ENCODE results near the gene ATP6V1G2.

Gene ATP6V1G2

DNA sequence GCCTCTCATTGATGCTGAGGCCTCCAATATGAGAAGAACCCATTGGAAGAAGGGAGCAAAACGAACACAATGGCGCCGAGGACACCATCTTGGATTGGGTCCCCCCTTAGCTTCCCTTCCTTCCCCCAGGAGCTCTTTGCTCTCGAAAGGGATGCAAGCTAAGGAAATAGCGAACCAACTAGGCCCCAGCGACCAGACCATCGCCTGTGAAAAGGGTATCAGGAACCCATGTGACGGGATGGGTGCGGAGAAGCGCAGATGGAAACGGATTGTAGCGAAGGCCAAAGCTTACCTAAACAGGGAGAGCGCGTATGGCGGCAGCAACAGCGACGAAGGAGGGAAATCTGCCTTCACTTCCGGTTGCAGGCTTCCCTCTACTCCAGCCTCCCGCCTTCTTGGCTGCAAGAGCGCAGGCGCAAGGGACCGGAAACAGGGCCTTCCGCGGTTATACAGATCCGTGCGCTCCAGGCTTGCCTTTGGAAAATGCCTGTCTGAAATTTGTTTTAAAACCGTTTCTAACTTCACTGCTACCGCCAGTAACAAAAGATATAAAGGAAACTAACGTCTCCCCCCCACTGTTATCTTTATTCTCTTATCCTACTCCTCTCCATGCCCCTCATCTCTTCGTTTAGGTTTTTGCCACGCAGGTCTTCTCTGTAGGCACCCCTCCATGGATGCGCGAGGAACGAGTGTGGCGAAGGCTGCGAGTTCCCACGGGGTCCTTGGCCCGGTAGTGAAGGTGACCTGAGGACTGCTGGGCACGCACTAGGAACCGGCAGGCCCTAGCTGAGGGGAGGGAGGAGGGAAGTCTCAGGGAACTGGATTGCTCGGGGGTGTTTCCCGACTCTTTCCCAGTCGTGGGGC lies 4.5 kb downstream of the ATP6V1G2 start, which contains the start of gene DDX39B:
Gene DDX39B, minus strand, starts transcription at position 346 of the 864 bp plus-strand sequence. CDS start 1,471 bp downstream, outside the sequence.
- Histone ChIP-seq H3K4me3 (ENCODE audit: low read depth, low read length) (peak within 1 kb of the TSS; percentile 90), H3K9me3 (no peaks in the 10 kb centered on the region), H3K36me3 (peaks cover 40% of the 10 kb centered on the region), H3K27me3 (no peaks in the 10 kb centered on the region), H3K4me1 (no peaks in the 10 kb centered on the region)
- peak; percentile 96 for DNase-seq
- no peak for TF ChIP-seq CTCF (IDR thresholded peaks at IDR 0.05; ENCODE audit: low read depth, low read length)

DNA sequence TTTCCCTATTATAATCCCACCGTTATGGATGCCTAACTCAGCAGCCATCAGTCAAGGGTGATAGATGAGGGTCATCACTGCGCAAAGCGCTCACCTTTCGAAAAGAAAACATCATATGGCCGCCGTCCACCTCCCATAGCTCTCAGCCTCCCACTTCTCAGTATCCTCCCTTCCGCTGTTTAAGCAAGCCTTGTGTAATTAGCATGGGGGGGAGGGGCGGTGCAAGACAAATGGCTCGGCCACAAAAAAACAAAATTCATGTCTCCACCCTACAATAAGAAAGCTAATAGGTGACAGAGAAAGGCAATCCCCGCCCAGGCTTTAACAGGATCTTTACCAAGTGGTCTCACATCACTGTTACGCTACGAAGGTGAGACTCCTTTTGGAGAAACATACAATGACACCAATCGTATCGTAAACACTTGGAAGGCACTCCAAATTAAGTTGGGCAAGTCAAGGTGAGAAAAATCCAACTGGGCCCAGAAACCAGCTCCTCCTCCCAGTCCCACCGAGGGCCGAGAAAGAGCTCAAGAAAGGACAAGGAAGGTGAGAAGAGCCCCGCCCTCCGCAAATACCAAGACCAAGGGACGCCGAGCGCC lies 5.2 kb downstream of the ATP6V1G2 start:
- Histone ChIP-seq H3K9me3 (no peaks in the 10 kb centered on the region), H3K4me1 (no peaks in the 10 kb centered on the region), H3K36me3 (peaks cover 48% of the 10 kb centered on the region), H3K4me3 (ENCODE audit: low read depth, low read length) (peak overlapping the region; percentile 90), H3K27me3 (no peaks in the 10 kb centered on the region)
- peak; percentile 52 for DNase-seq
- no peak for TF ChIP-seq CTCF (IDR thresholded peaks at IDR 0.05; ENCODE audit: low read depth, low read length)

DNA sequence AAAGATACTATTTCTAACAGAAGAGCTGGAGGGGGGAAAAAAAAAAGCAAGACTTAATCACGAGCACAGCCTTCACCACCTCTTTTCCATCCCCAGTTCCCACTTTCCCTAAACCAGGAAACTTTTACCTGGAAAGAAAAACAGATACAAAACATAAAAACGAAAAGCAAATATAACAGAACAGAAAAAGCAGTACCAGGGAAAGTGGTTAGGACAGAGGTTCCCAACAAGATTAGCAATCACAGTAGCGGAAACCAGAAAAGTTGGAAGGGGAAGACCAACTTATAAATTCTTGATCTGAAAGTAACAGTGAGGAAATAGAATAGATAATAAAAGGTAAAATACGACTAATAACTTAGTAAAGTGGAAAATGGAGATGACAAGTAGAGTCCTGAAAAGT lies 5.8 kb downstream of the ATP6V1G2 start:
- no peak for DNase-seq
- H3K4me3 ChIP-seq (ENCODE audit: low read depth, low read length) = peak overlapping the region; percentile 90
- H3K27me3 ChIP-seq = no peaks in the 10 kb centered on the region
- TF ChIP-seq CTCF (IDR thresholded peaks at IDR 0.05; ENCODE audit: low read depth, low read length) = no peak
- peaks cover 53% of the 10 kb centered on the region for H3K36me3 ChIP-seq
- H3K4me1 ChIP-seq = no peaks in the 10 kb centered on the region
- no peaks in the 10 kb centered on the region for H3K9me3 ChIP-seq

DNA sequence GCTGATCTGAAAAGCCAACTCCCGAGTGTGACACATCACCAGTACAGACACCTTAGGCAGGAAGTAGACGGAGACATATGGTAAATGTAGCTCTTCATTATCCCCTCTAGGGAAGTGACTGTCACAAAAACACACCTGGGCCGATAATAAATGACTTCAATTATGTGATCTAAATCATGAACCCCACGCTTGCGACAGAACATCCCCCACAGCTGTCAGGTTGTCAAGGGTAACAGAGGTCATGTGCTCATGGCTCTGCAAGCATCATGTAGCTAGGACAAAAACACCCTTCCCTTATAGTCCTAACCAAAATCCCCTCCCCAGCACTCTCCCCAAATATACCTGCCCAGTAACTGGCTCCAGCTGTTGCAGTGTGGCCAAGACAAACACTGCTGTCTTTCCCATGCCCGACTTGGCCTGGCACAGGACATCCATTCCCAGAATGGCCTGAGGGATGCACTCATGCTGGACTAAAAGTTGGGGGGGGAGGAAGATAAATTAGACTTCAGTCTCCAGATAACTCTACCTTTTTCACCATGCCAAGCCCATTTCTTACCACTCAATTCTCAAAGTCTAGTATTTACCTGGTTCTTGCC lies 7.5 kb downstream of the ATP6V1G2 start:
- Histone ChIP-seq H3K9me3 (no peaks in the 10 kb centered on the region), H3K36me3 (peaks cover 70% of the 10 kb centered on the region), H3K27me3 (no peaks in the 10 kb centered on the region), H3K4me3 (ENCODE audit: low read depth, low read length) (peak overlapping the region; percentile 90), H3K4me1 (no peaks in the 10 kb centered on the region)
- TF ChIP-seq CTCF (IDR thresholded peaks at IDR 0.05; ENCODE audit: low read depth, low read length) = no peak
- DNase-seq = no peak

DNA sequence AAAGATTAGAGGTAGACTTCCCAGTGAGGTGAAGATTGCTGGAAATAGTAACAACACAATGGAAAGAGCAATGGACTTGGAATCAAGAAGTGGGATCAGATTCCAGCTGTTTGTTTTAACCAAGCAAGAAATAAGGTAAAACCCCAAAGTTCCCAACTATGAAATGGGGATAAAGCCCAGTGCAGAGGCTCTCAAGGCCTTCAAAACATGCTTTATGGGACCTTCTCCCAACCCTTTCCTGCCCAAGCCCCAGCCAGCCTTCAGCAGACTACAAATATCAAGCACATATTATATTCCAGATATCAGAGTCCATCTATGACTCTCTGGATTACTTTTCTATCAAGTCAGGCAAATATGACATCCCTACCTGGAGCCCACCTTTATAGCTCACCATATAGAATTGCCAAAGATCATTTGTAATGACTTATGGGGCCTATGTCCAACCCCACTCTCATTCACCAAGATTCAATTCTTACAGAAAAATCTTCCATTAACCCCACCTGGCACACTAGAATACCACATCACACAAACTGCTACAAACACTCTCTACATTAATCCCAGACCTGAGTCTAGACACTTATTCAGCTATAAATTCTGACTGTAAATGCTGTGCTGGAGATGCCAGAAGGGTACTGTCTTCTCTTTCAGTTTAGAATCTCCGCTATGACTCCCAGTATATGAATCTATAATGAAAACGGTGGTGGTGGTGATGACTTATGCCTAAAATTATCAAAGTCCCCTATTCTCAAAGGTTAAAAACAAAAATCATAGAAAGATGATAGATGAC lies 10.7 kb downstream of the ATP6V1G2 start:
- H3K4me3 ChIP-seq (ENCODE audit: low read depth, low read length) = no peak overlapping the region
- no peaks in the 10 kb centered on the region for H3K9me3 ChIP-seq
- no peak for TF ChIP-seq CTCF (IDR thresholded peaks at IDR 0.05; ENCODE audit: low read depth, low read length)
- H3K27me3 ChIP-seq = no peaks in the 10 kb centered on the region
- DNase-seq = no peak
- H3K4me1 ChIP-seq = no peaks in the 10 kb centered on the region
- H3K36me3 ChIP-seq = peaks cover 95% of the 10 kb centered on the region

All from BE2C (cell line).